PC-9 (cell line): ENCODE results near the gene GH2. TPM values are rescaled to one million over a fixed set of nuclear protein-coding genes. Genes with fewer than 3 reads are reported as not detected.

Experiments
- BruUV-seq: library from RNA; stranded (reverse); fragments of 400-500 nt; replicated peaks from 2 replicates; lab custom pipeline; 2021; lab: Mats Ljungman, UMichigan
- CTCF ChIA-PET: fragments of 300-600 bp; sonication (Branson Sonifier 250); formaldehyde crosslinking; loops from one replicate; lab custom pipeline; 2022; ENCODE audit warnings: antibody characterized with exemption; lab: Charles Lee
- POLR2A ChIA-PET: fragments of 300-600 bp; sonication (Branson Sonifier 250); formaldehyde crosslinking; loops from one replicate; lab custom pipeline; 2022; ENCODE audit warnings: antibody characterized with exemption; ENCODE audit not compliant: unreplicated experiment; lab: Charles Lee
- DNase-seq, 2 experiments: peaks; one replicate each; pipeline versions ENCODE4 v3.0.0 to v3.0.0-alpha.2; 2015 to 2022; ENCODE audit warnings: mixed read lengths in 1 of 2
- H2AFZ ChIP-seq: fragments of 200-600 bp; sonication (generic); 2 replicates; pipeline ENCODE4 v1.8.1; 2017; ENCODE audit warnings: antibody characterized with exemption
- H3F3A ChIP-seq: fragments of 200-600 bp; sonication (generic); 2 replicates; pipeline ENCODE4 v1.8.1; 2017; ENCODE audit warnings: antibody characterized with exemption, mild to moderate bottlenecking, low read depth; ENCODE audit not compliant: insufficient read depth
- H3K27ac ChIP-seq: fragments of 200-600 bp; sonication (generic); 2 replicates; pipeline ENCODE4 v1.6.1; 2016; ENCODE audit warnings: mixed run types
- H3K27me3 ChIP-seq: fragments of 200-600 bp; sonication (generic); 2 replicates; pipeline ENCODE4 v1.6.1; 2016; ENCODE audit warnings: low read depth, mixed run types; ENCODE audit not compliant: insufficient read depth
- H3K36me3 ChIP-seq: fragments of 200-600 bp; sonication (generic); 2 replicates; pipeline ENCODE4 v1.6.1; 2016; ENCODE audit warnings: low read depth, mixed run types
- H3K4me1 ChIP-seq: fragments of 200-600 bp; sonication (generic); replicated peaks from 2 replicates; pipeline ENCODE4 v1.6.1; 2016; ENCODE audit warnings: mixed run types; ENCODE audit not compliant: insufficient read depth
- H3K4me2 ChIP-seq: fragments of 200-600 bp; sonication (generic); 2 replicates; pipeline ENCODE4 v1.6.1; 2017; ENCODE audit warnings: mixed run types
- H3K4me3 ChIP-seq: fragments of 200-600 bp; sonication (generic); 2 replicates; pipeline ENCODE4 v1.6.1; 2016; ENCODE audit warnings: mixed run types
- H3K79me2 ChIP-seq: fragments of 200-600 bp; sonication (generic); 2 replicates; pipeline ENCODE4 v1.6.1; 2017; ENCODE audit warnings: low read depth, mixed run types
- H3K9me2 ChIP-seq: fragments of 200-600 bp; sonication (generic); 2 replicates; pipeline ENCODE4 v1.8.1; 2017; ENCODE audit warnings: mild to moderate bottlenecking; ENCODE audit not compliant: insufficient read depth
- H3K9me3 ChIP-seq: fragments of 200-600 bp; sonication (generic); 2 replicates; pipeline ENCODE4 v1.8.1; 2016; ENCODE audit warnings: low read depth; ENCODE audit not compliant: insufficient read depth
- H4K20me1 ChIP-seq: fragments of 200-600 bp; sonication (generic); 2 replicates; pipeline ENCODE4 v1.8.1; 2017; ENCODE audit not compliant: insufficient read depth
- CTCF ChIP-seq: fragments of 200-600 bp; sonication (generic); conservative IDR thresholded peaks from 2 replicates; pipeline ENCODE4 v1.6.1; 2017; ENCODE audit warnings: mixed run types, antibody characterized with exemption, mild to moderate bottlenecking, moderate library complexity
- EZH2 ChIP-seq: fragments of 200-600 bp; sonication (generic); IDR thresholded peaks from 2 replicates; pipeline ENCODE4 v1.8.0; 2017; ENCODE audit warnings: antibody characterized with exemption, low read depth
- intact Hi-C: fragments of 100-400 bp; cut with micrococcal nuclease; formaldehyde crosslinking; loops from one replicate; pipeline ENCODE4 v1.10.0; 2022; ENCODE audit not compliant: unreplicated experiment
- total RNA-seq: library from RNA; stranded (reverse); gene quantifications from 2 replicates; pipeline ENCODE4 v1.2.3, GENCODE V29; 2021

Gene GH2
- total RNA-seq, 1 experiment from 2014 or later: not detected

GRCh38 chr17:63928966-63929695 lies 47.4 kb upstream of the GH2 start:
- H3K4me3 ChIP-seq: no peak overlapping the region
- H3K36me3 ChIP-seq: no peaks in the 10 kb centered on the region
- no peak for DNase-seq
- no peaks in the 10 kb centered on the region for H3F3A ChIP-seq
- no peaks in the 10 kb centered on the region for H3K9me3 ChIP-seq
- no peak overlapping the region for H2AFZ ChIP-seq
- H3K4me1 ChIP-seq: no peaks in the 10 kb centered on the region
- H4K20me1 ChIP-seq: no peaks in the 10 kb centered on the region
- H3K4me2 ChIP-seq: no peak overlapping the region
- no TSS peak for BruUV-seq
- TF ChIP-seq EZH2 (no peak), CTCF (no peak)
- intact Hi-C loops: no loop called here
- H3K79me2 ChIP-seq: no peaks in the 10 kb centered on the region
- H3K9me2 ChIP-seq: no peaks in the 10 kb centered on the region
- H3K27me3 ChIP-seq: peaks cover 8% of the 10 kb centered on the region; the same call in 1 of the 2 replicates
- H3K27ac ChIP-seq: no peak overlapping the region
- ChIA-PET POLR2A (no interaction called here), CTCF (interaction anchor here (0.5 to 0.6 kb wide), 3 partner anchors 77 to 204 kb away, joined by 3 to 4 read pairs (median 4); no protein-coding TSS in a partner anchor)

GRCh38 chr17:63928172-63928666 lies 46.5 kb upstream of the GH2 start:
- TF ChIP-seq CTCF (no peak), EZH2 (no peak)
- Histone ChIP-seq H3K4me3 (no peak overlapping the region), H3K36me3 (no peaks in the 10 kb centered on the region), H3K4me1 (no peaks in the 10 kb centered on the region), H4K20me1 (no peaks in the 10 kb centered on the region), H3K9me3 (no peaks in the 10 kb centered on the region), H3K4me2 (no peak overlapping the region), H3K79me2 (no peaks in the 10 kb centered on the region), H3K27me3 (no peaks in the 10 kb centered on the region), H3K9me2 (no peaks in the 10 kb centered on the region), H3K27ac (no peak overlapping the region), H3F3A (no peaks in the 10 kb centered on the region), H2AFZ (no peak overlapping the region)
- BruUV-seq: no TSS peak
- no peak for DNase-seq
- CTCF ChIA-PET: interaction anchor here (0.6 kb wide), 1 partner anchor 10 kb away, joined by 10 read pairs; the partner anchor contains the start of gene GH1
- intact Hi-C loops: no loop called here
- POLR2A ChIA-PET: no interaction called here

GRCh38 chr17:63927464-63928171 lies 45.9 kb upstream of the GH2 start:
- no peaks in the 10 kb centered on the region for H3K9me2 ChIP-seq
- ChIA-PET POLR2A (no interaction called here), CTCF (interaction anchor here (0.6 kb wide), 1 partner anchor 9 kb away, joined by 10 read pairs; the partner anchor contains the start of gene GH1)

More at GRCh38 chr17:63927464-63928171, 45.9 kb upstream of the GH2 start:
- intact Hi-C loops: no loop called here
- Histone ChIP-seq H3K27me3 (no peaks in the 10 kb centered on the region), H3K36me3 (no peaks in the 10 kb centered on the region), H4K20me1 (no peaks in the 10 kb centered on the region), H3K4me1 (no peaks in the 10 kb centered on the region), H3K9me3 (no peaks in the 10 kb centered on the region), H3K27ac (no peak overlapping the region), H2AFZ (no peak overlapping the region), H3F3A (no peaks in the 10 kb centered on the region), H3K79me2 (no peaks in the 10 kb centered on the region), H3K4me2 (no peak overlapping the region), H3K4me3 (no peak overlapping the region)
- no peak for DNase-seq
- TF ChIP-seq CTCF: no peak
- TF ChIP-seq EZH2: no peak
- BruUV-seq: no TSS peak
